DMS 273 treated with DMSO at 0.1 percent for 48 hours (cell line): ENCODE measurements around the gene EPS8.

ENCODE experiments used
- DNase-seq: peaks from one replicate; lab custom pipeline; 2025; lab: John Stamatoyannopoulos, UW

EPS8 gene

GRCh38 chr12:15717940-15718567 lies 71.1 kb downstream of the EPS8 start:
- DNase-seq: no peak

GRCh38 chr12:15716581-15716980 lies 72.6 kb downstream of the EPS8 start:
- no peak for DNase-seq

GRCh38 chr12:15714256-15714655 lies 74.9 kb downstream of the EPS8 start:
- DNase-seq: no peak

- no peak for DNase-seq
These were observed 76.1 kb downstream of the EPS8 start for GRCh38 chr12:15712823-15713660.

- DNase-seq: no peak
These were observed 77.0 kb downstream of the EPS8 start for GRCh38 chr12:15712160-15712559.

- DNase-seq: no peak
These were observed 78.2 kb downstream of the EPS8 start for GRCh38 chr12:15710860-15711510.

- DNase-seq: no peak
These were observed 79.6 kb downstream of the EPS8 start for GRCh38 chr12:15709551-15709950.

GRCh38 chr12:15708396-15709076 lies 80.7 kb downstream of the EPS8 start:
- no peak for DNase-seq

- DNase-seq: no peak
These were observed 81.5 kb downstream of the EPS8 start for GRCh38 chr12:15707516-15708199.

GRCh38 chr12:15706010-15706676 lies 83.0 kb downstream of the EPS8 start:
- no peak for DNase-seq

- no peak for DNase-seq
These were observed 83.6 kb downstream of the EPS8 start for GRCh38 chr12:15705606-15706005.

GRCh38 chr12:15702276-15702675 lies 86.9 kb downstream of the EPS8 start:
- DNase-seq: no peak

GRCh38 chr12:15701631-15702156 lies 87.5 kb downstream of the EPS8 start:
- no peak for DNase-seq

- DNase-seq: no peak
These were observed 88.0 kb downstream of the EPS8 start for GRCh38 chr12:15701206-15701605.

GRCh38 chr12:15700595-15700994 lies 88.6 kb downstream of the EPS8 start:
- no peak for DNase-seq

- no peak for DNase-seq
These were observed 89.3 kb downstream of the EPS8 start for GRCh38 chr12:15699886-15700285.

GRCh38 chr12:15698377-15698871 lies 90.8 kb downstream of the EPS8 start:
- DNase-seq: no peak

- no peak for DNase-seq
These were observed 92.0 kb downstream of the EPS8 start for GRCh38 chr12:15697201-15697600.

GRCh38 chr12:15693228-15693911 lies 95.8 kb downstream of the EPS8 start:
- DNase-seq: no peak

GRCh38 chr12:15691388-15691787 lies 97.8 kb downstream of the EPS8 start:
- DNase-seq: no peak
